Islet precursor cell (in vitro differentiated cells): ENCODE results near the gene UNC45A.
A peak's percentile ranks its signal among the peaks of the same experiment; 100 is the strongest.

Experiments used
- DNase-seq: peaks from one replicate; pipeline ENCODE4 v3.0.0-alpha.2; 2018

Gene UNC45A

DNA sequence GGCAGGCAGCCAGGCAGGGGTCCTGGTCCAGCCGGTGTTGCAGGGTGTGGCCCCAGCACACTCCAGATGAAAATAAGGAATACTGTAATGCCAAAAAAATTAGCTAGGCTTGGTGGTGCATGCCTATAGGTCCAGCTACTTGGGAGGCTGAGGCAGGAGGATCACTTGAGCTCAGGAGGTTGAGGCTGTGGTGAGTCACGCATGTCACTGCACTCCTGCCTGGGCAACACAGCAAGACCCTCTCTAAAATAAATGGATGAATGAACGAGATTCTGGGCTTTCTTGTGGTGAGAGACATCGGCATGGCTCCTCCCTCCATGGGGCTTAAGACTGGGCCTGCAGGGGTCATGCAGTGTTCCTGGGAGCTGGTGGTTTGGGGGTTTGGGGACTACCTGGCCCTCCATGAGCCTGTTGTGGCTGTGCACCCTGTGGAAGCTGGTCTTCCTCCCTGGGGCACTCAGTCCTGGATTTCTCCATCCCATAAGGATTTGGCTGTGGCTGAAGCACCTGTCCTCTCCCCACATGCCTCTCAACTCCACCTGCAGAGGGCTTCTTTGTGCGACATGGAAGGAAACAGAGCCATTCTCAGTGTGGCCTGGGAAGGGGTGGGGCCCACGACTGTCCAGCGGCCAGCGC is 12.0 kb downstream of the UNC45A start:
- DNase-seq, result no peak

- no peak for DNase-seq
Observed at GRCh38 chr15:90947577-90948357, 12.7 kb downstream of the UNC45A start.

DNA sequence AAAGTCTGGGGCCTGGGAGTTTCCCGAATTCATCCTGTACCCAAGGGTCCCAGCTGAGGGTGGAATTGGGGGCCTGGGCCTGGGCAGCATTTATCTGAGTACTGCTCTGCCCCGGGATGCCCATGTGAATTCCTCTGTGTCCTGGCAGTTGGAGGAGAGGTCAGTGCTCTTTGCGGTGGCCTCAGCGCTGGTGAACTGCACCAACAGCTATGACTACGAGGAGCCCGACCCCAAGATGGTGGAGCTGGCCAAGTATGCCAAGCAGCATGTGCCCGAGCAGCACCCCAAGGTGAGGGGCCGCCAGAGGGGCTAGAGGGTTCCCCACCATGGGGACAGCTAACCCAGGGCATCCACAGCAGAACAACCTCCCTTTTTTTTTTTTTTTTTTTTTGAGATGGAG is 13.4 kb downstream of the UNC45A start:
- DNase-seq, result no peak

DNA sequence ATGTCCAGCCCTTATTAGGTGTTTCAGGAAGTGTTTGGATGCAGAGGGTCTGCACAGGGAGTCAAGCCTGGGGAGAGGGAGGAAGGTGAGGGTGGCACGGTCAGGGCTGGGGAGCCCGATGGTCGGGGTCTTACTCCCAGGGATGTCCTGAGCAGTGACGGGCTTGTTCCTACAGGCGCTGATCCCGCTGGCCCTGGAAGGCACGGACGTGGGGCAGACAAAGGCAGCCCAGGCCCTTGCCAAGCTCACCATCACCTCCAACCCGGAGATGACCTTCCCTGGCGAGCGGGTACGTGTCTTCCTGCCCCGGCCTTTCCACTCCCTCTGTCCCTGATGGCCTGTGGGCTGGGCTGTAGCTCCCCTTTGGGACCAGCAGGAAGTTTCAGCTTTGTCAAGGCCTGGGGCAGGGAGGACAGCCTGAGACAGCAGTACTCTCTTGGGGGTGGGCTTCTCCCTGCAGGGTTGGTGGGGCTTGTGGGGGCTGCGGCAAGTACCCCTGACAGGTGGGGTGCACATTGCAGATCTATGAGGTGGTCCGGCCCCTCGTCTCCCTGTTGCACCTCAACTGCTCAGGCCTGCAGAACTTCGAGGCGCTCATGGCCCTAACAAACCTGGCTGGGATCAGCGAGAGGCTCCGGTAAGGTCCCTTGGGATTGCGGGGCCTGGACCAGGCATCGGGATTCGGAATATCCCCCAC is 15.0 kb downstream of the UNC45A start:
- DNase-seq, result no peak

GRCh38 chr15:90950676-90951075 is 15.6 kb downstream of the UNC45A start:
- no peak for DNase-seq

GRCh38 chr15:90952901-90953677 is 18.0 kb downstream of the UNC45A start:
- DNase-seq, result no peak

GRCh38 chr15:90953947-90954711 is 19.0 kb downstream of the UNC45A start:
- no peak for DNase-seq

GRCh38 chr15:90954712-90955623 is 19.9 kb downstream of the UNC45A start, which contains the start of gene RCCD1:
TSS of gene RCCD1 (plus strand) at chr15:90954884. CDS start at chr15:90956735, 1,851 bp downstream.
- DNase-seq, result peak; percentile 98

DNA sequence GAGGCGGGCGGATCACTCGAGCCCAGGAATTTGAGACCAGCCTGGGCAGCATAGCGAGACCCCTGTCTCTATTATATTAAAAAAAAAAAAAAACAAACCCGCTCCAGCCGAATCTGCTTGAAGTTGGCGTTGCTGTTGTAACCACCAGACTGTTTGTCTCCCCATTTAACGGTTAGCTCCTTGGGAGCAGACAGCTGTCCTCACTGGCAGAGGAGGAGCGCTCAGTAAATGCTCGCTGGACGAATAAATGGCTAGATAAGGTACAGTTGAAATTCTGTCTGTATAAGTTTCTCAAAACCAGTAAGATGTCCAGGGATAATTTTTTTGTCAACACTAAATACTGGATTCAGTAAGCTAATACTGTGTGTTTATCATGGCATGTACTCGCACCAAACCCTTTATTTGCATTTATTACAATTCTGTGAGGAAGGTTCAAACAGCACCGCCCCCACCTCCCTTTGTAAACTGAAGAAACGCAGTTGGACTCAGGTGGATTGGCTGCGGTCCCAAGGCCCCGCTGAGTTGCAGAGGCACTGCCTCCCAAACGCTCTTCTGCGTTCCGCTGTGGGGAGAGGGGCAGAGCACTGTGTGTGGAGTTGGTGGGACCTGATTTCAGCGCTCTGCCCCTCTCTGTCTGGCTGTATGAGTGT is 20.7 kb downstream of the UNC45A start:
- no peak for DNase-seq

GRCh38 chr15:90956274-90957030 is 21.4 kb downstream of the UNC45A start:
- peak; percentile 95 for DNase-seq

DNA sequence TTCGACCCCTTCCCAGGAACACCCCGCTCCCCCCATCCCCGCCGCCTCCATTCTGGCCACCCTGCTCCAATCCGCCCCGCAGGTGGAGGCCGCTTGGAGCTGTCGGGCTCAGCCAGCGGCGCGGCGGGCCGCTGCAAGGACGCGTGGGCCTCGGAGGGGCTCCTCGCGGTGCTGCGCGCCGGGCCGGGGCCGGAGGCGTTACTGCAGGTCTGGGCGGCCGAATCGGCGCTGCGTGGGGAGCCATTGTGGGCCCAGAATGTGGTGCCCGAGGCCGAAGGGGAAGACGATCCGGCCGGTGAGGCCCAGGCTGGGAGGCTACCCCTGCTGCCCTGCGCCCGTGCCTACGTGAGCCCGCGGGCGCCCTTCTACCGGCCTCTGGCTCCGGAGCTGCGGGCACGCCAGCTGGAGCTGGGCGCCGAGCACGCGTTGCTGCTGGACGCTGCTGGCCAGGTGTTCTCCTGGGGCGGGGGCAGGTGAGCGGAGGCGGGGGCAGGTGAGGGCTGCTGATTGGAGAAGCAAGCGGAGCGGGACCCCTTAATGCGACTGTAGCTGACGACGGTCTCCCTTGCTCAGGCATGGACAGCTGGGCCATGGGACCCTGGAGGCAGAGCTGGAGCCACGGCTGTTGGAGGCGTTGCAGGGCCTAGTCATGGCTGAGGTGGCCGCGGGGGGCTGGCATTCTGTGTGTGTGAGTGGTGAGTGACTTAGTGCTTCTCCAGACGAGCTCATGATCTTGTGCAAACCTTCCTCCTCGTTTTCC is 22.1 kb downstream of the UNC45A start:
- peak; percentile 69 for DNase-seq

- DNase-seq, result no peak
Observed at GRCh38 chr15:90957791-90958190, 22.7 kb downstream of the UNC45A start.

GRCh38 chr15:90959028-90959595 is 24.0 kb downstream of the UNC45A start:
- DNase-seq, result no peak

- DNase-seq, result no peak
Observed at GRCh38 chr15:90959894-90960293, 24.8 kb downstream of the UNC45A start.

- no peak for DNase-seq
Observed at GRCh38 chr15:90960298-90961091, 25.4 kb downstream of the UNC45A start.

GRCh38 chr15:90962021-90962420 is 26.9 kb downstream of the UNC45A start:
- no peak for DNase-seq

GRCh38 chr15:90966262-90966661 is 31.2 kb downstream of the UNC45A start:
- no peak for DNase-seq

- no peak for DNase-seq
Observed at GRCh38 chr15:90967206-90967605, 32.1 kb downstream of the UNC45A start.
